ENCODE measurements around the gene ZNF700.
"Not testable (repeated sequence)": the region's sequence is repeated elsewhere in the genome, so short reads cannot be mapped to it uniquely, and the experiment has no call there.

ZNF700 gene

GRCh38 chr19:11989112-11989456, 64.2 kb downstream of the ZNF700 start:
- no peak for DNase-seq (ENCODE audit: low read depth)

- not testable (repeated sequence) for DNase-seq (ENCODE audit: low read depth)
Measured at GRCh38 chr19:11991921-11992320, 67.0 kb downstream of the ZNF700 start.

DNA sequence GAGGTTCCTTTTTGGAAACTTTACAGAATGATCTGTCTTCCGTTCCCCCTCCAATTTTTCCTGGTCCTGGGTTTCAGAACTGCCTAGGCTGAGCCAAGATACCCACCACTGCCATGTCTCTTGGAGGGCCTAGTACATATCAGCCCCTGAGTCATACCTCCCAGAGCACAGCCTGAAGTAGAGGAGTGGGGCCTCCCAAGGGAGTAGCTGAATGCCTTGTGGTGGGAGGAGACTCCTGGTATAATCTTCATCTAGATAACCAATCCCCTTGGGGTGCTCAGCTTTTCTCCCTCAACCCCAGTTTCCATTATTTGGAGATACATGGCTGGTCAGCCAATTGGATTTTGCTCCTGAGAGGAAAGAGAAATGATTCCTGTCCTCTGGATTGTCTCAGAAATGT, 70.3 kb downstream of the ZNF700 start:
- DNase-seq (ENCODE audit: low read depth): no peak

Data from stimulated activated CD4-positive, alpha-beta T cell treated with anti-CD3 and anti-CD28 coated beads, Interleukin-2, amount 100 ng/mL, for 4 hours (primary cell).